Smooth muscle cell (in vitro differentiated cells): ENCODE results near the gene DDA1. TPM values are rescaled to one million over a fixed set of nuclear protein-coding genes. Genes with fewer than 3 reads are reported as not detected.
A peak's percentile ranks its signal among the peaks of the same experiment; 100 is the strongest.

ENCODE experiments used
- DNase-seq: peaks from one replicate; lab custom pipeline; 2025; ENCODE audit not compliant: unreplicated experiment; lab: John Stamatoyannopoulos, UW
- H2AFZ ChIP-seq: fragments of 200-600 bp; sonication (generic); 2 replicates; pipeline ENCODE4 v1.6.0; 2016; ENCODE audit warnings: antibody characterized with exemption, low read depth, mild to moderate bottlenecking
- H3F3A ChIP-seq: fragments of 200-600 bp; sonication (generic); 2 replicates; pipeline ENCODE4 v1.6.0; 2017; ENCODE audit warnings: antibody characterized with exemption, low read depth
- H3K27ac ChIP-seq: fragments of 200-600 bp; sonication (generic); 2 replicates; pipeline ENCODE4 v1.5.1; 2016; ENCODE audit warnings: low read depth, mild to moderate bottlenecking
- H3K27me3 ChIP-seq: fragments of 200-600 bp; sonication (generic); 2 replicates; pipeline ENCODE4 v1.6.1; 2016; ENCODE audit warnings: low read depth, mild to moderate bottlenecking
- H3K36me3 ChIP-seq: fragments of 200-600 bp; sonication (generic); 2 replicates; pipeline ENCODE4 v1.5.1; 2016; ENCODE audit warnings: low read depth
- H3K4me1 ChIP-seq: fragments of 200-600 bp; sonication (generic); 2 replicates; pipeline ENCODE4 v1.5.1; 2016; ENCODE audit warnings: low read depth
- H3K4me2 ChIP-seq: fragments of 200-600 bp; sonication (generic); 2 replicates; pipeline ENCODE4 v1.6.0; 2016; ENCODE audit warnings: mild to moderate bottlenecking
- H3K4me3 ChIP-seq: fragments of 200-600 bp; sonication (generic); 2 replicates; pipeline ENCODE4 v1.5.1; 2016; ENCODE audit warnings: mild to moderate bottlenecking
- H3K79me2 ChIP-seq: fragments of 200-600 bp; sonication (generic); 2 replicates; pipeline ENCODE4 v1.6.0; 2016; ENCODE audit warnings: low read depth, mild to moderate bottlenecking
- H3K9ac ChIP-seq: fragments of 200-600 bp; sonication (generic); 2 replicates; pipeline ENCODE4 v1.6.0; 2016; ENCODE audit warnings: low read depth
- H3K9me3 ChIP-seq: fragments of 200-600 bp; sonication (generic); replicated peaks from 2 replicates; pipeline ENCODE4 v1.5.1; 2016; ENCODE audit warnings: low read depth
- H4K20me1 ChIP-seq: fragments of 200-600 bp; sonication (generic); 2 replicates; pipeline ENCODE4 v1.6.0; 2016; ENCODE audit warnings: low read depth
- CTCF ChIP-seq: fragments of 200-600 bp; sonication (generic); IDR thresholded peaks from 2 replicates; pipeline ENCODE4 v1.5.1; 2017; ENCODE audit warnings: borderline replicate concordance, mild to moderate bottlenecking, antibody characterized with exemption; ENCODE audit not compliant: insufficient read depth, poor library complexity, severe bottlenecking
- WGBS: methylation state at CpG from one replicate; pipeline ENCODE4 v1.1.7; 2016; ENCODE audit warnings: low lambda C conversion rate; 5-methylcytosine and 5-hydroxymethylcytosine counted together
- polyA plus RNA-seq: library from polyadenylated mRNA; unstranded; fragments of >200 nt; fragmentation: Nextera tagmentation; extraction: Ambion mirVana; gene quantifications from 2 replicates; pipeline ENCODE4 v1.2.1, GENCODE V29; 2016
- total RNA-seq: library from RNA; depleted of rRNA; stranded (reverse); fragments of >200 nt; gene quantifications from 2 replicates; pipeline ENCODE4 v1.2.3, GENCODE V29; 2014

Gene DDA1
- total and polyA plus RNA-seq, 2 experiments from 2014 or later: 26.5 to 51.8 TPM

GRCh38 chr19:17327068-17327653 is 17.8 kb downstream of the DDA1 start:
- no peaks in the 10 kb centered on the region for H3K36me3 ChIP-seq
- DNase-seq: no peak
- peaks cover 20% of the 10 kb centered on the region for H3K4me1 ChIP-seq
- no peak overlapping the region for H3K4me3 ChIP-seq
- H3K27me3 ChIP-seq: peaks cover 24% of the 10 kb centered on the region
- no peak overlapping the region for H2AFZ ChIP-seq
- no peaks in the 10 kb centered on the region for H3K79me2 ChIP-seq
- H3K27ac ChIP-seq: no peak overlapping the region
- H3F3A ChIP-seq: peaks cover 5% of the 10 kb centered on the region
- H3K9me3 ChIP-seq: no peaks in the 10 kb centered on the region
- H4K20me1 ChIP-seq: peaks cover 22% of the 10 kb centered on the region
- peak overlapping the region; percentile 93 for H3K4me2 ChIP-seq
- no peak overlapping the region for H3K9ac ChIP-seq
- no peak for TF ChIP-seq CTCF
- 72% methylated on average over 23 of the region's 27 CpGs for WGBS

- TF ChIP-seq CTCF: peak; percentile 28
- Histone ChIP-seq H3K9me3 (no peaks in the 10 kb centered on the region), H3K4me1 (peaks cover 20% of the 10 kb centered on the region), H2AFZ (no peak overlapping the region), H3K4me2 (peak overlapping the region; percentile 93), H3K4me3 (peak overlapping the region; percentile 57), H3K27ac (no peak overlapping the region), H3K36me3 (no peaks in the 10 kb centered on the region), H3K9ac (peak overlapping the region; percentile 51), H4K20me1 (peaks cover 15% of the 10 kb centered on the region), H3F3A (peaks cover 5% of the 10 kb centered on the region), H3K79me2 (no peaks in the 10 kb centered on the region), H3K27me3 (peaks cover 24% of the 10 kb centered on the region)
- peak; percentile 55 for DNase-seq
- WGBS: 7% methylated on average over 56 of the region's 64 CpGs
Observed at GRCh38 chr19:17327654-17328516, 18.5 kb downstream of the DDA1 start.

GRCh38 chr19:17328517-17329365 is 19.4 kb downstream of the DDA1 start:
- WGBS: 25% methylated on average over 36 of the region's 94 CpGs
- Histone ChIP-seq H3K9me3 (no peaks in the 10 kb centered on the region), H3K27ac (no peak overlapping the region), H3K4me3 (peak overlapping the region; percentile 57), H3F3A (peaks cover 5% of the 10 kb centered on the region), H3K27me3 (peaks cover 24% of the 10 kb centered on the region), H3K4me1 (peaks cover 20% of the 10 kb centered on the region), H3K36me3 (no peaks in the 10 kb centered on the region), H4K20me1 (peaks cover 13% of the 10 kb centered on the region), H3K9ac (peak overlapping the region; percentile 51), H3K4me2 (peak overlapping the region; percentile 93), H3K79me2 (no peaks in the 10 kb centered on the region), H2AFZ (no peak overlapping the region)
- DNase-seq: no peak
- TF ChIP-seq CTCF: no peak
